H1 (cell line): ENCODE data around the gene TAOK1. TPM values are rescaled to one million over a fixed set of nuclear protein-coding genes. Genes with fewer than 3 reads are reported as not detected.

Experiments used
- EGR1 ChIP-seq: IDR thresholded peaks from 2 replicates; pipeline ENCODE4 v1.6.1; 2011; ENCODE audit warnings: low read depth, low read length, borderline replicate concordance
- HDAC2 ChIP-seq, 2 experiments: fragments of 300-600 bp in 1 of 2; sonication (generic) in 1 of 2; IDR thresholded peaks; 2 replicates each; pipeline ENCODE4 v1.6.1; 2011 to 2012; ENCODE audit warnings: low read depth in 2 of 2, low read length in 2 of 2, mild to moderate bottlenecking in 2 of 2, moderate library complexity in 2 of 2, borderline replicate concordance in 1 of 2, inconsistent platforms in 1 of 2
- RAD21 ChIP-seq, 2 experiments: IDR thresholded peaks in 1 of 2; conservative IDR thresholded peaks in 1 of 2; 2 replicates each; pipeline ENCODE4 v1.6.1; 2011; ENCODE audit warnings: low read depth in 2 of 2, low read length in 2 of 2, improper control_type of control experiment in 1 of 2, inconsistent platforms in 1 of 2, mild to moderate bottlenecking in 1 of 2, moderate library complexity in 1 of 2
- polyA plus RNA-seq, 7 experiments: library from polyadenylated mRNA; depleted of rRNA in 3 of 7; stranded (reverse) in 5 of 7; unstranded in 2 of 7; fragments of >200 nt in 5 of 7; fragments of 200-250 nt in 2 of 7; gene quantifications; 1 replicate in 5 of 7; 2 replicates in 1 of 7; 4 replicates in 1 of 7; pipeline versions ENCODE4 v1.2.1 to v1.2.3, GENCODE V29; 2011 to 2013; ENCODE audit warnings: missing spikeins in 2 of 7, mixed read lengths in 2 of 7
- total RNA-seq: library from RNA; stranded (reverse); fragmentation: NEBNext Ultra II Directional; extraction: Animal tissue kit (Norgen Biotek cat#: 25700); gene quantifications from 2 replicates; pipeline ENCODE4 v1.2.1, GENCODE V29; 2021

The TAOK1 gene
- total and polyA plus RNA-seq, 2 of the 8 experiments (the other 6 are each of a cell fraction or from before 2014, with no cell fraction given) = 12.2 to 90.6 TPM

GRCh38 chr17:29567554-29568330, 177.6 kb downstream of the TAOK1 start (continued):
- TF ChIP-seq RAD21 (IDR thresholded peaks at IDR 0.05 in 1 of 2, conservative IDR thresholded peaks at IDR 0.05 in 1 of 2; ENCODE audit: low read depth in 2 of 2, low read length in 2 of 2) = no peak
- TF ChIP-seq EGR1 = no peak
- TF ChIP-seq HDAC2 (IDR thresholded peaks at IDR 0.05; ENCODE audit: borderline replicate concordance in 1 of 2, low read depth in 2 of 2, low read length in 2 of 2) = 0 out of 4 replicates have a peak, but pooled peaks of 1 of the 2 experiments have one; percentile 34
